GM12878 (cell line): Measurements from ENCODE around the gene DLG2. TPM values are rescaled to one million over a fixed set of nuclear protein-coding genes. Genes with fewer than 3 reads are reported as not detected.

Experiments
- ATAC-seq: fragments of 200-7000 bp; cut with Tn5 transposase; 3 replicates; pipeline ENCODE4 v1.9.1; 2020; ENCODE audit warnings: mild to moderate bottlenecking, moderate library complexity
- BruUV-seq: library from RNA; stranded (reverse); fragments of 400-500 nt; replicated peaks from 2 replicates; lab custom pipeline; 2021; lab: Mats Ljungman, UMichigan
- CTCF ChIA-PET: fragments of 300-600 bp; sonication (Branson Sonifier 250); formaldehyde crosslinking; extraction: SDS; loops from one replicate; lab custom pipeline; 2021; ENCODE audit warnings: inconsistent platforms; lab: Yijun Ruan, JAX
- POLR2A ChIA-PET: fragments of 350-600 bp; formaldehyde crosslinking; extraction: SDS; loops from one replicate; lab custom pipeline; 2021; ENCODE audit warnings: inconsistent platforms; lab: Charles Lee
- RAD21 ChIA-PET: fragments of 300-600 bp; sonication (Branson Sonifier 250); formaldehyde crosslinking; loops from one replicate; lab custom pipeline; 2023; ENCODE audit warnings: antibody characterized with exemption; ENCODE audit not compliant: unreplicated experiment; lab: Charles Lee
- SMC1A ChIA-PET: fragments of 300-600 bp; sonication (Branson Sonifier 250); formaldehyde crosslinking; loops from one replicate; lab custom pipeline; 2023; ENCODE audit not compliant: unreplicated experiment, uncharacterized antibody; lab: Charles Lee
- DNase-seq: peaks from one replicate; pipeline ENCODE4 v3.0.0-alpha.2; 2011; ENCODE audit warnings: low read depth, low spot score
- FAIRE-seq: peaks from 3 replicates; lab custom pipeline; 2011; peaks lifted over from hg19 to GRCh38; lab: Jason Lieb, UNC
- H2AFZ ChIP-seq: 2 replicates; pipeline ENCODE4 v1.6.0; 2011; ENCODE audit warnings: low read depth, low read length, control low read depth; ENCODE audit not compliant: control insufficient read depth
- H3K27ac ChIP-seq: 2 replicates; pipeline ENCODE4 v1.5.1; 2011; ENCODE audit warnings: control low read depth; ENCODE audit not compliant: control insufficient read depth, insufficient read depth
- H3K27me3 ChIP-seq, 2 experiments: replicated peaks in 1 of 2; 2 replicates each; pipeline versions ENCODE4 v1.6.0 to v1.6.1; 2011; ENCODE audit warnings: low read length in 1 of 2; ENCODE audit not compliant: control insufficient read depth in 2 of 2, insufficient read depth in 2 of 2
- H3K36me3 ChIP-seq, 2 experiments: 2 replicates each; pipeline ENCODE4 v1.5.1; 2011; ENCODE audit warnings: low read length in 1 of 2; ENCODE audit not compliant: control insufficient read depth in 2 of 2, insufficient read depth in 2 of 2
- H3K4me1 ChIP-seq: 2 replicates; pipeline ENCODE4 v1.6.1; 2011; ENCODE audit warnings: mild to moderate bottlenecking, low read length, moderate library complexity, mixed read lengths; ENCODE audit not compliant: control insufficient read depth, insufficient read depth
- H3K4me2 ChIP-seq: 2 replicates; pipeline ENCODE4 v1.6.0; 2011; ENCODE audit warnings: control low read depth; ENCODE audit not compliant: control insufficient read depth, insufficient read depth
- H3K4me3 ChIP-seq: fragments of 200-600 bp; sonication (generic); 2 replicates; pipeline ENCODE4 v1.5.1; 2016
- H3K79me2 ChIP-seq: 2 replicates; pipeline ENCODE4 v1.6.0; 2011; ENCODE audit warnings: low read length; ENCODE audit not compliant: control insufficient read depth, insufficient read depth
- H3K9ac ChIP-seq: 2 replicates; pipeline ENCODE4 v1.8.0; 2011; ENCODE audit warnings: low read length, control low read depth, mixed read lengths; ENCODE audit not compliant: control insufficient read depth, insufficient read depth
- H3K9me3 ChIP-seq: replicated peaks from 3 replicates; pipeline ENCODE4 v1.5.1; 2011; ENCODE audit warnings: mild to moderate bottlenecking, low read length; ENCODE audit not compliant: control insufficient read depth, insufficient read depth
- H4K20me1 ChIP-seq: 2 replicates; pipeline ENCODE4 v1.6.0; 2011; ENCODE audit not compliant: control insufficient read depth, insufficient read depth
- ESRRA ChIP-seq: IDR thresholded peaks from 2 replicates; pipeline ENCODE4 v1.6.1; 2012; ENCODE audit warnings: mild to moderate bottlenecking, low read length, improper control_type of control experiment
- NFXL1 ChIP-seq: fragments of 450-650 bp; IDR thresholded peaks from 2 replicates; pipeline ENCODE4 v1.6.1; 2017; ENCODE audit warnings: antibody characterized with exemption, mild to moderate bottlenecking, borderline replicate concordance
- RFX5 ChIP-seq: IDR thresholded peaks from 2 replicates; pipeline ENCODE4 v1.6.1; 2011; ENCODE audit warnings: low read depth, low read length, improper control_type of control experiment
- TCF7 ChIP-seq: IDR thresholded peaks from 2 replicates; pipeline ENCODE4 v1.6.1; 2014; ENCODE audit warnings: antibody characterized with exemption, borderline replicate concordance
- WRNIP1 ChIP-seq: IDR thresholded peaks from 2 replicates; pipeline ENCODE4 v1.6.1; 2011; ENCODE audit warnings: low read depth, low read length, improper control_type of control experiment, borderline replicate concordance
- WGBS: methylation state at CpG from one replicate; pipeline ENCODE4 v1.1.6; 2016; ENCODE audit warnings: low lambda C conversion rate; ENCODE audit not compliant: insufficient replicate concordance, insufficient coverage; ENCODE audit errors: missing lambda C conversion rate; 5-methylcytosine and 5-hydroxymethylcytosine counted together
- in situ Hi-C: fragments of 300-500 bp; cut with MboI; formaldehyde crosslinking; loops from 9 replicates; pipeline ENCODE4 v1.14.3; 2018; ENCODE audit warnings: mixed read lengths
- intact Hi-C: fragments of 100-400 bp; cut with micrococcal nuclease; formaldehyde crosslinking; loops from one replicate; pipeline ENCODE4 v1.14.2; 2022; ENCODE audit not compliant: unreplicated experiment
- polyA plus RNA-seq, 11 experiments: library from polyadenylated mRNA; depleted of rRNA in 4 of 11; unstranded in 6 of 11; stranded (reverse) in 5 of 11; fragments of >200 nt; fragmentation: Nextera tagmentation in 4 of 11; fragmentation: Illumina TruSeq in 1 of 11; extraction: Ambion mirVana in 4 of 11; extraction: Trizol in 1 of 11; gene quantifications; 1 replicate in 1 of 11; 2 replicates in 10 of 11; pipeline versions ENCODE4 v1.2.1 to v1.2.3, GENCODE V29; 2011 to 2016; ENCODE audit warnings: inconsistent platforms in 2 of 11, missing spikeins in 2 of 11, low read depth in 1 of 11
- total RNA-seq, 4 experiments: library from RNA; depleted of rRNA in 3 of 4; stranded (reverse); fragments of >200 nt in 3 of 4; fragmentation: Illumina TruSeq in 1 of 4; extraction: Trizol in 1 of 4; gene quantifications; 2 replicates each; pipeline versions ENCODE4 v1.2.1 to v1.2.3, GENCODE V29; 2013 to 2021
- TF ChIP-seq, protein P1 (sequence below): fragments of 450-650 bp; IDR thresholded peaks from 2 replicates; pipeline ENCODE4 v1.6.1; 2017; ENCODE audit warnings: mild to moderate bottlenecking, low read depth, inconsistent platforms; ENCODE audit not compliant: poor library complexity, severe bottlenecking
- TF ChIP-seq, protein P2 (sequence below): IDR thresholded peaks from 2 replicates; pipeline ENCODE4 v1.6.1; 2011; ENCODE audit warnings: low read depth, mild to moderate bottlenecking, low read length, moderate library complexity, borderline replicate concordance; ENCODE audit errors: extremely low read depth

The DLG2 gene
- total and polyA plus RNA-seq, 10 of the 15 experiments (the other 5 are each of a cell fraction or from before 2014, with no cell fraction given) = 0.09 to 0.98 (median 0.35) TPM

DNA sequence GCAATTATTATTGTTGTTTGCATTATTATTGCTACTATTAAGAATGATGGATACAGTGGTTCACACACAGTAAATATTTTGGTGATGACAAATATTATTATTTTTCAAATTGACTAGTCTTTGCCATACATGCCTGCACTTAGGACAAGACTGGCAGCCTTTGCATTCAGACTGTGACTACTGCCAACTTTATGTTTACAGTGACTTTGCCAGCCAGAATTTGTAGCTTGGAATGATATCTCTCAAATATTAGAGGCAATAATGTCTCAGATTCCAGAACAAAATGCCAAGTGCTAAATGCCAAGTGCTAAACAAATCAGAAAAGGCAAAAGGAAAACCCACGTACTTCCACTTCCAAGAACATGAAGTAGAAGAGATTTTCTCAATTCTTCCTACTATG, 823.1 kb downstream of the DLG2 start:
- ChIA-PET RAD21 (no interaction called here), CTCF (no interaction called here), POLR2A (no interaction called here), SMC1A (no interaction called here)
- Histone ChIP-seq H3K4me2 (no peak overlapping the region), H3K4me3 (no peak overlapping the region), H2AFZ (no peak overlapping the region), H3K9ac (no peak overlapping the region), H3K27me3 (no peaks in the 10 kb centered on the region), H3K4me1 (no peaks in the 10 kb centered on the region), H3K27ac (no peak overlapping the region), H4K20me1 (no peaks in the 10 kb centered on the region), H3K79me2 (no peaks in the 10 kb centered on the region), H3K36me3 (no peaks in the 10 kb centered on the region), H3K9me3 (no peaks in the 10 kb centered on the region)
- ATAC-seq = no peak
- FAIRE-seq = no peak
- 0% methylated on average over 1 of the region's 1 CpG for WGBS
- intact Hi-C loops (no loop called here), in situ Hi-C loops (no loop called here)
- no peak for DNase-seq
- TF ChIP-seq, protein P1, sequence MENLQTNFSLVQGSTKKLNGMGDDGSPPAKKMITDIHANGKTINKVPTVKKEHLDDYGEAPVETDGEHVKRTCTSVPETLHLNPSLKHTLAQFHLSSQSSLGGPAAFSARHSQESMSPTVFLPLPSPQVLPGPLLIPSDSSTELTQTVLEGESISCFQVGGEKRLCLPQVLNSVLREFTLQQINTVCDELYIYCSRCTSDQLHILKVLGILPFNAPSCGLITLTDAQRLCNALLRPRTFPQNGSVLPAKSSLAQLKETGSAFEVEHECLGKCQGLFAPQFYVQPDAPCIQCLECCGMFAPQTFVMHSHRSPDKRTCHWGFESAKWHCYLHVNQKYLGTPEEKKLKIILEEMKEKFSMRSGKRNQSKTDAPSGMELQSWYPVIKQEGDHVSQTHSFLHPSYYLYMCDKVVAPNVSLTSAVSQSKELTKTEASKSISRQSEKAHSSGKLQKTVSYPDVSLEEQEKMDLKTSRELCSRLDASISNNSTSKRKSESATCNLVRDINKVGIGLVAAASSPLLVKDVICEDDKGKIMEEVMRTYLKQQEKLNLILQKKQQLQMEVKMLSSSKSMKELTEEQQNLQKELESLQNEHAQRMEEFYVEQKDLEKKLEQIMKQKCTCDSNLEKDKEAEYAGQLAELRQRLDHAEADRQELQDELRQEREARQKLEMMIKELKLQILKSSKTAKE = no peak
- TF ChIP-seq ESRRA (no peak), TCF7 (no peak), NFXL1 (no peak), WRNIP1 (no peak), RFX5 (no peak)
- TF ChIP-seq, protein P2, sequence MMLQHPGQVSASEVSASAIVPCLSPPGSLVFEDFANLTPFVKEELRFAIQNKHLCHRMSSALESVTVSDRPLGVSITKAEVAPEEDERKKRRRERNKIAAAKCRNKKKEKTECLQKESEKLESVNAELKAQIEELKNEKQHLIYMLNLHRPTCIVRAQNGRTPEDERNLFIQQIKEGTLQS = no peak
- BruUV-seq = no TSS peak
